Activated CD4-positive, alpha-beta T cell treated with anti-CD3 and anti-CD28 coated beads, Interleukin-2, amount 10 ng/mL, durations not matched to agents 24 days and 14 days (primary cell): ENCODE results near the gene PRR29. TPM values are rescaled to one million over a fixed set of nuclear protein-coding genes. Genes with fewer than 3 reads are reported as not detected.

Source experiments
- DNase-seq: peaks from one replicate; pipeline ENCODE4 v3.0.0; 2022
- H3K27ac Mint-ChIP-seq: one replicate; pipeline ENCODE4 v1.8.0; 2022; ENCODE audit warnings: mild to moderate bottlenecking, mixed read lengths
- H3K27me3 Mint-ChIP-seq: one replicate; pipeline ENCODE4 v1.8.0; 2022; ENCODE audit warnings: mixed read lengths
- H3K36me3 Mint-ChIP-seq: one replicate; pipeline ENCODE4 v1.8.0; 2022; ENCODE audit warnings: low read depth, mild to moderate bottlenecking, mixed read lengths
- H3K4me1 Mint-ChIP-seq: one replicate; pipeline ENCODE4 v1.8.0; 2021; ENCODE audit warnings: mixed read lengths
- H3K4me3 Mint-ChIP-seq: one replicate; pipeline ENCODE4 v1.8.0; 2022; ENCODE audit warnings: mild to moderate bottlenecking, moderate library complexity, mixed read lengths
- H3K9me3 Mint-ChIP-seq: one replicate; pipeline ENCODE4 v1.8.0; 2021; ENCODE audit warnings: mixed read lengths
- intact Hi-C: fragments of 100-400 bp; cut with micrococcal nuclease; formaldehyde crosslinking; loops from one replicate; pipeline ENCODE4 v1.15.1; 2023
- total RNA-seq: library from RNA; stranded (reverse); gene quantifications from 2 replicates; pipeline ENCODE4 v1.2.3, GENCODE V29; 2022

The PRR29 gene
- total RNA-seq, 1 donor from 2014 or later, result 0.12 TPM

- Mint-ChIP-seq H3K9me3 (no peaks in the 10 kb centered on the region), H3K4me3 (peak overlapping the region; percentile 48)
- intact Hi-C loops, result loop anchor here (5.0 to 10.0 kb wide), 2 partner anchors 35 to 482 kb away; partner anchors contain the start of genes CEP95 and DDX5
Measured at GRCh38 chr17:64022611-64023063, 24.5 kb downstream of the PRR29 start.

GRCh38 chr17:64024215-64024654 lies 26.1 kb downstream of the PRR29 start:
- peak overlapping the region; percentile 85 for H3K27ac Mint-ChIP-seq
- H3K36me3 Mint-ChIP-seq, result peaks cover 2% of the 10 kb centered on the region
- no peaks in the 10 kb centered on the region for H3K9me3 Mint-ChIP-seq
- peaks cover 63% of the 10 kb centered on the region for H3K4me1 Mint-ChIP-seq
- H3K4me3 Mint-ChIP-seq, result no peak overlapping the region
- no peak for DNase-seq
- no peaks in the 10 kb centered on the region for H3K27me3 Mint-ChIP-seq
- intact Hi-C loops, result loop anchor here (5.0 to 10.0 kb wide), 2 partner anchors 37 to 481 kb away; partner anchors contain the start of genes CEP95 and DDX5

More at GRCh38 chr17:64022611-64023063, 24.5 kb downstream of the PRR29 start:
- peaks cover 6% of the 10 kb centered on the region for H3K36me3 Mint-ChIP-seq
- no peaks in the 10 kb centered on the region for H3K27me3 Mint-ChIP-seq
- peak overlapping the region; percentile 98 for H3K27ac Mint-ChIP-seq
- peaks cover 63% of the 10 kb centered on the region for H3K4me1 Mint-ChIP-seq
- peak; percentile 67 for DNase-seq

- peak; percentile 76 for DNase-seq
- Mint-ChIP-seq H3K9me3 (no peaks in the 10 kb centered on the region), H3K4me3 (peak overlapping the region; percentile 73), H3K27ac (peak overlapping the region; percentile 85), H3K36me3 (peaks cover 4% of the 10 kb centered on the region), H3K27me3 (no peaks in the 10 kb centered on the region), H3K4me1 (peaks cover 63% of the 10 kb centered on the region)
- intact Hi-C loops, result loop anchor here (1.0 to 10.0 kb wide), 7 partner anchors 9 to 480 kb away; partner anchors contain the start of genes CEP95, DDX5 and ERN1
Measured at GRCh38 chr17:64024781-64025731, 26.9 kb downstream of the PRR29 start.

DNA sequence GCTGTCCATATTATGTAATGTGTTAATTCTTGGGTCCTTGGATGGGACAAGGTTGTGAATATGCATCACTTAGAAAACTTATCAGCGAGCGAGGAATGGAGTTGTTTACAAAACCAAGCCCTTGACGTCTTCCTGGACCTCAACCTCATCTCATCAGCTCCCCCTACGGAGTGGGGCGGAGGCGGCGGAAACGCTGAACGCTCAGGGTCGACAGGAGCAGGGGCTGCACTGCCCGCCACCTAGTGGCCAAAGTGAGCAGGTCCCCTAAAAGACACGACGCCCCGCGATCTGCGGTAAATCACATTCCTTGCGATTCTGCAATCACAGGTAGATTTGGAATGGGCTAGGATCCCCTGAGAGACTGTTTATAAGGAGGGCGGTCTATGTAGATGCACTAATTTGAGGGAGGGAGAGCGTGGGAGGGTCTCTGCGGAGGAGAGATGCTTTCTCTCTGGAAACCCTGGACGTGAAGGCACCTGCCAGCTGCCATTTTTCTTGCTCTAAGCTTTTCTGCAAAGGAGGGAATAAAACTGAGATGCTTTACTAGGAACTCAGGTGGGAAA lies 27.7 kb downstream of the PRR29 start:
- Mint-ChIP-seq H3K4me3 (peak overlapping the region; percentile 73), H3K27me3 (no peaks in the 10 kb centered on the region), H3K9me3 (no peaks in the 10 kb centered on the region), H3K4me1 (peaks cover 62% of the 10 kb centered on the region), H3K27ac (peak overlapping the region; percentile 85), H3K36me3 (peaks cover 4% of the 10 kb centered on the region)
- intact Hi-C loops, result loop anchor here (1.0 to 10.0 kb wide), 6 partner anchors 10 to 479 kb away; partner anchors contain the start of genes CEP95, DDX5 and ERN1
- peak; percentile 97 for DNase-seq

DNA sequence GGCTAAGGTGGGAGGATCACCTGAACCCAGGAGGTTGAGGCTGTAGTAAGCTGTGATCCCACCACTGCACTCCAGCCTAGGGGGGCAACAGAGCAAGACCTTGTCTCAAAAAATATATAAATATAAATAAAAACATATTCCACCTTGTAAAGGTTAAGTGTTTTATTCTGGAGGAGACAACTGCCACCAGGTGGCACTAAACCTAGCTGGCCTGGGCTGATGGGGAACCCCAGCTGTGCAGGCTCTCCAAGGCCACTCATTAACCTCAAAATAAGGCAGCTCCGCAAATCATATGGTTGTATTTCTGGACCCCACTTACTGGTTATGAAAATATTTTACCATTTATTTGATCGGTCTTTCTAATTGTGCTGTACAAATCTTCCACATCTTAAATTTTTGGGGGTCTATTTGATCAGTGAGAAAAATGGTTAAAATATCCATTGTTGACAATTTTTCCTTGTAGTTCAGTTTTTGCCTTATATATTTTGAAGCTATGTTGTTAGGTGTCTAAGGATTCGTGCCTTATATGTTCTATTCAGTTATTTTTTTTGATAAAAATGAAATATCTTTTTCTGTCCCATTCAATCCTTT lies 30.8 kb downstream of the PRR29 start:
- H3K4me1 Mint-ChIP-seq, result peaks cover 39% of the 10 kb centered on the region
- no peaks in the 10 kb centered on the region for H3K9me3 Mint-ChIP-seq
- H3K27me3 Mint-ChIP-seq, result no peaks in the 10 kb centered on the region
- DNase-seq, result peak; percentile 92
- peaks cover 5% of the 10 kb centered on the region for H3K36me3 Mint-ChIP-seq
- H3K27ac Mint-ChIP-seq, result no peak overlapping the region
- intact Hi-C loops, result loop anchor here (1.0 to 10.0 kb wide), 4 partner anchors 38 to 476 kb away; partner anchors contain the start of genes CEP95 and DDX5
- H3K4me3 Mint-ChIP-seq, result no peak overlapping the region

DNA sequence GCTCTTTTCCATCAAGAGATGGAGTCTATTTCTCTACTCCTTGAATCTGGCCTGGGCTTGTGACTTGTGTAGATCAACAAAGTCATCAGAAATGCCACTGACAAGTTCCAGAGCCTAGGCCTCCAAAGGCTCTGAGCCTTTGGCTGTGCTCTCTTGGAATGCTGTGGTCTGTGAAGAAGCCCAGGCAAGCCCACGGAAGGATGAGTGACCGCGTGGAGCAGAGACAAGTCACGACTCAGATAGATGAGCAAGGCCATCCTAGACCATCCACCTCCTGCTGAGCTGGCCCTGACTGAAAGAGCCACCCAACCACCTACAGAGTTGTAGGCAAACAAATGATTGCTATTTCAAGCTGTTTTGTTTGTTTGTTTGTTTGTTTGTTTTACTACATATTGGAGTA lies 33.9 kb downstream of the PRR29 start:
- intact Hi-C loops, result no loop called here
- no peak overlapping the region for H3K4me3 Mint-ChIP-seq
- no peak for DNase-seq
- peaks cover 17% of the 10 kb centered on the region for H3K4me1 Mint-ChIP-seq
- H3K27ac Mint-ChIP-seq, result no peak overlapping the region
- peaks cover 22% of the 10 kb centered on the region for H3K36me3 Mint-ChIP-seq
- no peaks in the 10 kb centered on the region for H3K9me3 Mint-ChIP-seq
- H3K27me3 Mint-ChIP-seq, result no peaks in the 10 kb centered on the region

- intact Hi-C loops, result no loop called here
- DNase-seq, result no peak
- H3K36me3 Mint-ChIP-seq, result peaks cover 41% of the 10 kb centered on the region
- H3K9me3 Mint-ChIP-seq, result no peaks in the 10 kb centered on the region
- H3K27ac Mint-ChIP-seq, result no peak overlapping the region
- no peaks in the 10 kb centered on the region for H3K27me3 Mint-ChIP-seq
- H3K4me3 Mint-ChIP-seq, result no peak overlapping the region
- peaks cover 4% of the 10 kb centered on the region for H3K4me1 Mint-ChIP-seq
Measured at GRCh38 chr17:64036198-64036922, 38.2 kb downstream of the PRR29 start.

DNA sequence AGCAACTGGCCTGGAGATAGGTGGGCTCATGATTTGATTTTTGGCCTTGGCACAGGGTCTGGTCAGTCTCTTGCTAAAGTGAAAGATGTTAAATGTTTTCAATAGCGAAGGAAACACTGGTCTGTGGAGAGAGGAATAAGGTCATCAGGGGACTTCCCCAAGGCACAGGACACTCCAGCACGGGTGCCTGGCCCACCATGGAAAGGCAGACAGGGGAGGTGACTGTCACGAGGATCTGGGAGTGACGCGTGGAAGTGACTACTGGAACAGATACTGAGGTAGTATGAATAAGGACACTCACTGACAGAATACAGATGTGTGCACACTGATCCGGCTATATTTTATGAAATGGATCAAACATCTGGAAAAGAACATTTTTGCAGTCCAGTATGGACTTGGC lies 39.0 kb downstream of the PRR29 start:
- no peak overlapping the region for H3K4me3 Mint-ChIP-seq
- peaks cover 49% of the 10 kb centered on the region for H3K36me3 Mint-ChIP-seq
- peaks cover 4% of the 10 kb centered on the region for H3K4me1 Mint-ChIP-seq
- H3K9me3 Mint-ChIP-seq, result no peaks in the 10 kb centered on the region
- no peak overlapping the region for H3K27ac Mint-ChIP-seq
- H3K27me3 Mint-ChIP-seq, result no peaks in the 10 kb centered on the region
- DNase-seq, result no peak
- intact Hi-C loops, result no loop called here

- intact Hi-C loops, result no loop called here
Measured at GRCh38 chr17:64037802-64038201, 39.7 kb downstream of the PRR29 start.

DNA sequence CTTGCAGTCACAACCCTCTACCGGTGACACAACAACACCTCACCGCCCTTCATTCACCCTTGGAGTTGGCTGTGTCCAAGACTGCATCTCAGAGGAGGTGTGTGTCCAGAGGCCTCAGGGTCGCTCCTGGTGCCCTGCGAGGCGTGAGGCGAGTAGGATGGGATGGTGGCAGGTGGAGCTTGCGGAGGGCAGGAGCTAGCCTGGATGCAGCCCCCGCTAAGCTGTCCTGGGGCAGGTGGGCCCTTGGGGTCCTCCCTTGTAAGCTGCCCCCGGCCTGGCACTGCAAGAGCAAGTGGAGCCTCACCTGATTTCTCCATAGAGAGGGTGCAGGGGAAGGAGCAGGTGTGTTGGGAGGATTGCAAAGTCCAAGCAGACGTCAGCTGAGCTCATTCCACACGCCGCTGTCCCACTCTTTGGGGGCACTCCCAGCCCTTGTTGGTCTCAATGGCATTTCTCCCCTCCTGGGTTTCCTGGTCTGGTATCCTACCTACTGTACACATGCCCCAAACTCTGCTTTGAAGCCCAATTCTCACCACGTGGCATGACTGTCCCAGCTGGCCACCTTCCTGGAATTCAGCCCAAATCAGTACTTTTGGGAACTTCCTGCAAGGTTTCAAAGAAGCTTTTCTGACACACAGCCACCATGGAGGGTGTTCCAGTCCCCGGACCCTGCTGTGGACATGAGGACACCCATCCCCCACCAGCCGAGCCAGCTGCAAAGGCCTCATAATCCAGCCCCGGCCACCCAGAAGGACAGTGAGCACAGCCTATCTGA lies 40.4 kb downstream of the PRR29 start:
- no peaks in the 10 kb centered on the region for H3K9me3 Mint-ChIP-seq
- intact Hi-C loops, result no loop called here
- H3K27ac Mint-ChIP-seq, result no peak overlapping the region
- peaks cover 52% of the 10 kb centered on the region for H3K36me3 Mint-ChIP-seq
- H3K4me3 Mint-ChIP-seq, result no peak overlapping the region
- peaks cover 4% of the 10 kb centered on the region for H3K4me1 Mint-ChIP-seq
- no peaks in the 10 kb centered on the region for H3K27me3 Mint-ChIP-seq
- no peak for DNase-seq

More at GRCh38 chr17:64037802-64038201, 39.7 kb downstream of the PRR29 start:
- Mint-ChIP-seq H3K4me1 (peaks cover 4% of the 10 kb centered on the region), H3K27me3 (no peaks in the 10 kb centered on the region), H3K4me3 (no peak overlapping the region), H3K9me3 (no peaks in the 10 kb centered on the region), H3K27ac (no peak overlapping the region), H3K36me3 (peaks cover 52% of the 10 kb centered on the region)
- DNase-seq, result no peak

GRCh38 chr17:64039106-64039400 lies 40.9 kb downstream of the PRR29 start:
- H3K4me1 Mint-ChIP-seq, result peaks cover 4% of the 10 kb centered on the region
- no peaks in the 10 kb centered on the region for H3K9me3 Mint-ChIP-seq
- H3K4me3 Mint-ChIP-seq, result no peak overlapping the region
- DNase-seq, result no peak
- intact Hi-C loops, result no loop called here
- H3K27me3 Mint-ChIP-seq, result no peaks in the 10 kb centered on the region
- peaks cover 57% of the 10 kb centered on the region for H3K36me3 Mint-ChIP-seq
- H3K27ac Mint-ChIP-seq, result no peak overlapping the region

GRCh38 chr17:64040206-64040605 lies 42.1 kb downstream of the PRR29 start:
- H3K36me3 Mint-ChIP-seq, result peaks cover 59% of the 10 kb centered on the region
- intact Hi-C loops, result no loop called here
- no peak overlapping the region for H3K27ac Mint-ChIP-seq

More at GRCh38 chr17:64040206-64040605, 42.1 kb downstream of the PRR29 start:
- DNase-seq, result no peak
- Mint-ChIP-seq H3K4me1 (peaks cover 4% of the 10 kb centered on the region), H3K4me3 (no peak overlapping the region), H3K27me3 (no peaks in the 10 kb centered on the region), H3K9me3 (no peaks in the 10 kb centered on the region)
